ENCODE data around the gene VKORC1L1.
"Not testable (repeated sequence)": the region's sequence is repeated elsewhere in the genome, so short reads cannot be mapped to it uniquely, and the experiment has no call there.

Gene VKORC1L1

GRCh38 chr7:65872776-65873581, at the start of gene VKORC1L1:
Gene VKORC1L1 (plus strand): TSS chr7:65873074. CDS start chr7:65873372, 298 bp downstream.
- Histone ChIP-seq H3K4me1 (ENCODE audit: insufficient read depth, low read length) (no peaks in the 10 kb centered on the region), H3K9ac (ENCODE audit: low read depth, low read length) (peak within 1 kb of the TSS; percentile 62), H3K36me3 (ENCODE audit: insufficient read depth, low read length) (no peaks in the 10 kb centered on the region), H3K9me3 (ENCODE audit: control insufficient read depth, insufficient read depth, low read length) (no peaks in the 10 kb centered on the region)

DNA sequence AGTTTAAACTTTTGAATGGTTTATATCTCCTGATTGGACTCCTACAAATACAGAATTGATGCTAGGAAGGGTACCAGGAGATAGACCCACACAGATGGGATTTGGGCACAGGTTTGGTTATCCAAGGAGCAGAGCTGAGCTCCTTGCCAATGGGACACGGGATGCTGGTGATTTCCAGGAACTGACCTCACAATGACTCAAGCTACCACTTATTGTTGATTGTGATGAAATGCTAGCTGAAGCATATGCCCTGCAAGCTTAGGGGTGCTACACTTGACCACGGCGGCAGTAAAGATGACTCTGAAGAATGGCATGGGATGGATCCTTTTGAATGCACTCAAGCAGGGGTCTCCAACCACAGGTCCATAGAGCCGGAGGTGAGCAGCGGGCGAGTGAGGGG, 45.5 kb upstream of the VKORC1L1 start:
- Histone ChIP-seq H3K4me1 (ENCODE audit: insufficient read depth, low read length) (no peaks in the 10 kb centered on the region), H3K9me3 (ENCODE audit: control insufficient read depth, insufficient read depth, low read length) (no peaks in the 10 kb centered on the region), H3K36me3 (ENCODE audit: insufficient read depth, low read length) (no peaks in the 10 kb centered on the region), H3K9ac (ENCODE audit: low read depth, low read length) (no peak overlapping the region)

- no peaks in the 10 kb centered on the region for H3K4me1 ChIP-seq (ENCODE audit: insufficient read depth, low read length)
- H3K9me3 ChIP-seq (ENCODE audit: control insufficient read depth, insufficient read depth, low read length) = no peaks in the 10 kb centered on the region
Measured at GRCh38 chr7:65832281-65832680, 40.6 kb upstream of the VKORC1L1 start.

DNA sequence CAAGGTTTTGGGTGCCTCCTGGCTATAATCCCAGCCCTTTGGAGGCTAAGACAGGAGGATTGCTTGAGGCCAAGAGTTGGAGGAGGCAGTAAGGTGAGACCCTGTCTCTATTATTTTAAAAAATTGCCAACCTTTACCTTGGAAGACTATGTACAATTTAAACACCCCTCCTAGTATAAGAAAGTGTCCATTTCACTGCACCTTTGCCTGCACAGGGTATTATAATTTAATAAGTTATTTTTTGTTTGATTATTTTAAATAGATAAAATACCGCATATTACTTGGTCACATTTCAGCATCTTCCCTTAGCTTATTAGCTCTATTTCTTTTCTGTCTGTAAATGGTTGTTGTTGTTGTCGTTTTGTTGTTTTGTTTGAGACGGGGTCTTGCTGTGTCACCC, 36.2 kb upstream of the VKORC1L1 start:
- H3K36me3 ChIP-seq (ENCODE audit: insufficient read depth, low read length); H3K9ac ChIP-seq (ENCODE audit: low read depth, low read length); H3K9me3 ChIP-seq (ENCODE audit: control insufficient read depth, insufficient read depth, low read length); H3K4me1 ChIP-seq (ENCODE audit: insufficient read depth, low read length): not testable (repeated sequence)

More at GRCh38 chr7:65832281-65832680, 40.6 kb upstream of the VKORC1L1 start:
- Histone ChIP-seq H3K9ac (ENCODE audit: low read depth, low read length) (no peak overlapping the region), H3K36me3 (ENCODE audit: insufficient read depth, low read length) (no peaks in the 10 kb centered on the region)

DNA sequence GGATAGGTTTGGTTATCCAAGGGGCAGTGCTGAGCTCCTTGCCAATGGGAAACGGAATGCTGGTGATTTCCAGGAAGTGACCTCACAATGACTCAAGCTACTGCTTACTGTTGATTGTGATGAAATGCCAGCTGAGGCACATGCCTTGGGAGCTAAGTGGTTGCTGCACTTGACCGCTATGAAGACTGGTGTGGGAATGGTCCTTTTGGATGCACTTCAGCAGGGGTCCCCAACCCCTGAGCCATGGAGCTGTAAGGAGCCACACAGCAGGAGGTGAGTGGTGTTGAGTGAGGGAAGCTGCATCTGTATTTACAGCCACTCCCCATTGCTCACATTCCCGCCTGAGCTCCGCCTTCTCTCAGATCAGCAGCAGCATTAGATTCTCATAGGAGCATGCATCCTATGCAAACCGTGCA, 35.3 kb upstream of the VKORC1L1 start:
- H3K36me3 ChIP-seq (ENCODE audit: insufficient read depth, low read length); H3K4me1 ChIP-seq (ENCODE audit: insufficient read depth, low read length); H3K9ac ChIP-seq (ENCODE audit: low read depth, low read length); H3K9me3 ChIP-seq (ENCODE audit: control insufficient read depth, insufficient read depth, low read length): not testable (repeated sequence)

DNA sequence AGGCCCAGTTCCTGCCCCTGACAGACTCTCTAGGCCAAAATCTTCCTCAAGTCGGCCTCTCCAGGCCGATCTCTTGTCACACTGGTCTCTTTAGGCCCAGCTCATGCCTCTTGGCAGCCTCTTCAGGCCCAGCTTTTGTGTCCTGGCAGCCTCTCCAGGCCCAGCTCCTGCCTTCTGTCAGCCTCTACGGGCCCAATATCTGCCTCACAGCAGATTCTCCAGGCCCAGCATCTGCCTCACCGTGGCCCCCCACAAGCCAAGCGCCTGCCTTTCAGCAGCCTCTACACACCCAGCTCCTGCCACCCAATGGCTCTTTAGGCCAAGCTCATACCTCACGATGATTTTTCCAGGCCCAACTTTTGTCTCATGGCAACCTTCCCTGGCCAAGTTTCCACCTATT, 33.0 kb upstream of the VKORC1L1 start:
- no peaks in the 10 kb centered on the region for H3K36me3 ChIP-seq (ENCODE audit: insufficient read depth, low read length)

DNA sequence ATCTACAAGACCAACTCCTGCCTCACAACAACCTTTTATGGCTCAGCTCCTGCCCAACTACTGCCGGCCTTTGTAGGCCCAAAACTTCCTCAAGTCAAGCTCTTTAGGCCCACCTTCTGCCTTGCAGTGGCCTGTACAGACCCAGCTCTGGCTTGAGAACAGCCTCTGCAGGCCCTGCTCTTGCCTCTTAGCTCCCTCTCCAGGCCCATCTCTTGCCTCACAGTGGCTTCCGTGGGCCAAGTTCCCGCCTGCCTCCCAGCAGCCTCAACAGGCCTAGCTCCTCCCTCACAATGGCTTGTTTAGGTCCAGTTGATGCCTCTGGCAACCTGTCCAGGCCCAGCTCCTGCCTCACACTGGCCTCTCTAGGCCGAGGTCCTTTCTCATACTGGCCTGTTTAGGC, 32.4 kb upstream of the VKORC1L1 start:
- H3K9ac ChIP-seq (ENCODE audit: low read depth, low read length) = no peak overlapping the region
- no peaks in the 10 kb centered on the region for H3K36me3 ChIP-seq (ENCODE audit: insufficient read depth, low read length)
- no peaks in the 10 kb centered on the region for H3K9me3 ChIP-seq (ENCODE audit: control insufficient read depth, insufficient read depth, low read length)
- peaks cover 5% of the 10 kb centered on the region; the same call in 1 of the 2 replicates for H3K4me1 ChIP-seq (ENCODE audit: insufficient read depth, low read length)

More for the DNA sequence above, 33.0 kb upstream of the VKORC1L1 start:
- H3K9ac ChIP-seq (ENCODE audit: low read depth, low read length) = no peak overlapping the region
- no peaks in the 10 kb centered on the region for H3K9me3 ChIP-seq (ENCODE audit: control insufficient read depth, insufficient read depth, low read length)
- H3K4me1 ChIP-seq (ENCODE audit: insufficient read depth, low read length) = peaks cover 5% of the 10 kb centered on the region; the same call in 1 of the 2 replicates

- not testable (repeated sequence) for H3K4me1 ChIP-seq (ENCODE audit: insufficient read depth, low read length); H3K36me3 ChIP-seq (ENCODE audit: insufficient read depth, low read length); H3K9me3 ChIP-seq (ENCODE audit: control insufficient read depth, insufficient read depth, low read length); H3K9ac ChIP-seq (ENCODE audit: low read depth, low read length)
Measured at GRCh38 chr7:65843616-65844015, 29.3 kb upstream of the VKORC1L1 start.

GRCh38 chr7:65846008-65846570, 26.8 kb upstream of the VKORC1L1 start:
- no peaks in the 10 kb centered on the region for H3K36me3 ChIP-seq (ENCODE audit: insufficient read depth, low read length)
- no peak overlapping the region for H3K9ac ChIP-seq (ENCODE audit: low read depth, low read length)
- no peaks in the 10 kb centered on the region for H3K9me3 ChIP-seq (ENCODE audit: control insufficient read depth, insufficient read depth, low read length)
- no peaks in the 10 kb centered on the region for H3K4me1 ChIP-seq (ENCODE audit: insufficient read depth, low read length)

DNA sequence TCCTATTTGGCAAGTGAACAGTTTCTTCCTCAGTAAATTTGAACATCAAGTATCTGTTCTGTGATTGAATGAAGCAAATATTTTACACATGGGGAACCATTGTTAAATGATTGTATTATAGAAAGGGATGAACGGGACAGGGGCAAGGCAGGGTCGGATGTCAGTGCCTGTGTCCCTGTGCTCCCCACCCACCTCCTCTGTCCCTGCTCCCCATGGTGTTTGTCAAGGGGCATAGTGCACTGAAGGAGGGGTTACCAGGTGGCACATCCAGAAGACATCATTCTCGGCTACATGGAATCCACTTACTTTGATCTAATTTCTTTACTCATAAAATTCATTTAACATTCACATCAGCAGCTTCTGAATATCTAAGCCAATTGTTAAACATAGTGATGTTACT, 19.4 kb upstream of the VKORC1L1 start:
- H3K9ac ChIP-seq (ENCODE audit: low read depth, low read length); H3K36me3 ChIP-seq (ENCODE audit: insufficient read depth, low read length); H3K4me1 ChIP-seq (ENCODE audit: insufficient read depth, low read length); H3K9me3 ChIP-seq (ENCODE audit: control insufficient read depth, insufficient read depth, low read length): not testable (repeated sequence)

DNA sequence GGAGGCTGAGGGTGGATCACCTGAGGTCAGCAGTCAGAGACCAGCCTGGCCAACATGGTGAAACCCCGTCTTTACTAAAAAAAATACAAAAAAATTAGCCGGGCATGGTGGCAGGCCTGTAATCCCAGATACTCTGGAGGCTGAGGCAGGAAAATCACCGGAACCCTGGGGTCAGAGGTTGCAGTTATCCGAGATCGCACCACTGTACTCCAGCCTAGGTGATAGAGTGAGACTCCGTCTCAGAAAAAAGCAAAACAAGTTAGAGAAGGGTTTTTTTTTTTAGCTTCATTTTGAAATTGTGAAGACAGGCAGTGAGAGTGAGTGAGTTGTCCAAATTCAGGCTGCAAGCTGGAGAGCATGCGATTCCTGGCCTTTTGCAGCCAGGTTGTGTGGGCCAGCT, 19.0 kb upstream of the VKORC1L1 start:
- not testable (repeated sequence) for H3K9me3 ChIP-seq (ENCODE audit: control insufficient read depth, insufficient read depth, low read length); H3K4me1 ChIP-seq (ENCODE audit: insufficient read depth, low read length); H3K9ac ChIP-seq (ENCODE audit: low read depth, low read length); H3K36me3 ChIP-seq (ENCODE audit: insufficient read depth, low read length)

GRCh38 chr7:65857321-65857894, 15.5 kb upstream of the VKORC1L1 start:
- H3K9me3 ChIP-seq (ENCODE audit: control insufficient read depth, insufficient read depth, low read length); H3K36me3 ChIP-seq (ENCODE audit: insufficient read depth, low read length); H3K4me1 ChIP-seq (ENCODE audit: insufficient read depth, low read length); H3K9ac ChIP-seq (ENCODE audit: low read depth, low read length): not testable (repeated sequence)

DNA sequence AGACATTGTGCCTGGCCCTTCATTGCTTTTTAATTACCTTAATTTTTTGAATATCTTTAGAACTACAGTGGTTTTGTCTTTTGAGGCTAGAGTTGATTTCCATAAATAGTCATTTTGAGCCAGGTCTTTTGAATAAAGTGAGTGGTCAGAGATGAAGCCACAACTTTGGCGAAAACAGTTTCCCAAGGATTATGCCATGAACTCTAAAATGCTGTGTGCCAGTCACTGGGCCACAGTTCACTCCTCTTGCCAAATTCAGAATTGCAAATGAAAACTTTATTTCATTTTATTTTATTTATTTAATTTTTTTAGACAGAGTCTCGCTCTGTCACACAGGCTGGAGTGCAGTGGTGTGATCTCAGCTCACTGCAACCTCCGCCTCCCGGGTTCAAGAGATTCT, 14.2 kb upstream of the VKORC1L1 start:
- not testable (repeated sequence) for H3K9ac ChIP-seq (ENCODE audit: low read depth, low read length); H3K36me3 ChIP-seq (ENCODE audit: insufficient read depth, low read length); H3K4me1 ChIP-seq (ENCODE audit: insufficient read depth, low read length); H3K9me3 ChIP-seq (ENCODE audit: control insufficient read depth, insufficient read depth, low read length)

DNA sequence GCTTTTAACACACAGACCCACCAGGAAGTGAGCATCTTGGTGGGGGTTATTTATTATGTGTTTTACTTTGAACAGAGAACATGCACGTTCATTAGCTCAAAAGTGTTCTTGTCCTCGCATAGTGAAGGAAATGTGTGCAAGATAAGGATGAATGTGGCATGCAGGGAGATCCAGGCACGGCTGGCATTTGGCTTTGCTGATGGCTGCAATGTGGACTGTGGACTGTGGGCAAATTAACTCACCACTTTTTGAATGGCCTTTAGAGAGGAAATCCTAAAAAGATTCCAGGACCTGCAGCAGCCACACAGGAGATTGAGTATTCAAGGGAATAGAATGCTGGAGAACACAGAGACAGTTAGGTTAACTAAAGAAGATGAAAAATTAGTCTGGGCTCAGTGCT, 6.6 kb upstream of the VKORC1L1 start:
- not testable (repeated sequence) for H3K9me3 ChIP-seq (ENCODE audit: control insufficient read depth, insufficient read depth, low read length); H3K9ac ChIP-seq (ENCODE audit: low read depth, low read length); H3K36me3 ChIP-seq (ENCODE audit: insufficient read depth, low read length); H3K4me1 ChIP-seq (ENCODE audit: insufficient read depth, low read length)

GRCh38 chr7:65867681-65868080, 5.2 kb upstream of the VKORC1L1 start:
- not testable (repeated sequence) for H3K4me1 ChIP-seq (ENCODE audit: insufficient read depth, low read length); H3K9ac ChIP-seq (ENCODE audit: low read depth, low read length); H3K9me3 ChIP-seq (ENCODE audit: control insufficient read depth, insufficient read depth, low read length); H3K36me3 ChIP-seq (ENCODE audit: insufficient read depth, low read length)
